GM19025 (cell line): ENCODE results near the gene SDHAF1.
"Not testable (repeated sequence)": the region's sequence is repeated elsewhere in the genome, so short reads cannot be mapped to it uniquely, and the experiment has no call there.

Source experiments
- ATAC-seq: cut with Tn5 transposase; IDR thresholded peaks from one replicate; pipeline ENCODE4 v1.9.1; 2021; ENCODE audit warnings: mild to moderate bottlenecking, low read depth, moderate library complexity; ENCODE audit not compliant: unreplicated experiment

SDHAF1 gene, protein sequence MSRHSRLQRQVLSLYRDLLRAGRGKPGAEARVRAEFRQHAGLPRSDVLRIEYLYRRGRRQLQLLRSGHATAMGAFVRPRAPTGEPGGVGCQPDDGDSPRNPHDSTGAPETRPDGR

DNA sequence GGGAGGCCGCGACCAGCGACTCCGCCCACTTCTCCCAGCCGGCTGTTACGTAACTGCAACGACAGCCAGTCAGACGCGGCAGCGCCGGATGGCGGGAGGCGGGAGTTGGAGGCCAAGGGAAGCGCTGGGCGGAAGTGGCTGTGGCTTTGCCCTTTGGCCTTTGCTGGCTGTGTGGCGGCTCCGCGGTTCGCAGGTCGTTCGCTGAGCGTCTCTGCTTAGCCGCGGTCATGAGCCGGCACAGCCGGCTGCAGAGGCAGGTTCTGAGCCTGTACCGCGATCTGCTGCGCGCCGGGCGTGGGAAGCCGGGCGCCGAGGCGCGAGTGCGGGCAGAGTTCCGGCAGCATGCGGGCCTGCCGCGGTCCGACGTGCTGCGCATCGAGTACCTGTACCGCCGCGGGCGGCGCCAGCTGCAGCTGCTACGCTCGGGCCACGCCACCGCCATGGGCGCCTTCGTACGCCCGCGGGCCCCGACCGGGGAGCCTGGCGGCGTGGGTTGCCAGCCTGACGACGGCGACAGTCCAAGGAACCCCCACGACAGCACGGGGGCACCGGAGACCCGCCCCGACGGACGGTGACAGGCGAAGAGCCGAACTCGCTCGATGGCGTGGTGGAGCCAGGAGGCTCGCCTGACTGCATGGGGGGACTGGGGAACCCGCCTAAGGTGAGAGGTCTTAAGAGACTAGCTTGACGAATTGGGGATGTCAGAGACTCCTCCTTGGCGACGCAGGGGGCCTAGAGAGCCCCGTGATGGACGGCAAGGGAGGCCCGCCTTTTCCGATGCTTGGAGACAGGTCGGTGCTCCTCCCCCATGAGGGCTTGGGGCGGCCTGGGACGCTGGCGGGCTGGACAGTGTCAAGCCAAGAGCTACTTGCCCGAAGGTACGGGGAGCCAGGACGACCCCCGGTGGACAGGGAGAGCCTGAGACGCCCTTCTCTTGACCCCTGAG, at the start of gene SDHAF1:
Gene SDHAF1, plus strand, starts transcription at position 141 of the 946 bp plus-strand sequence. Its CDS starts 87 bp downstream, at position 228.
- peak; percentile 85 for ATAC-seq

DNA sequence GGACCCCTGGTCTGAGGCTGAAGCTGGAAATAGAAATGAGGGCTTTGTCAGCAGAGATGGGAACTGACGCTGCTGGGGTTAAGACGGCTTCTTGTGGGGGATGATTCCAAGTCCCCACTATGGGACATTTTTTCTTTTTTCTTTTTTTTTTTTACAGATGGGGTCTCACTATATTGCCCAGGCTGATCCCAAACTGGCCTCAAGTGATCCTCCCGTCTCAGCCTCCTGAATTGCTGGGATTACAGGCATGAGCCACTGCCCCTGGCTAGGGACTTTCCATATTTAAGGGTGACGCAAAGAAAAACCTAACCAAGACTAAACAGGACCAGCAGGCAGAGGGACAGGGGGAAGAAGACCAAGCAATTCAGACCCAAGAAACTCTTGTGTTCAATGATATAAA, 48.8 kb upstream of the SDHAF1 start:
- no peak for ATAC-seq

- ATAC-seq: no peak
Observed at GRCh38 chr19:35949131-35949530, 45.9 kb upstream of the SDHAF1 start.

- ATAC-seq: no peak
Observed at GRCh38 chr19:35955881-35956634, 38.9 kb upstream of the SDHAF1 start.

- ATAC-seq: not testable (repeated sequence)
Observed at GRCh38 chr19:35957411-35957810, 37.6 kb upstream of the SDHAF1 start.

DNA sequence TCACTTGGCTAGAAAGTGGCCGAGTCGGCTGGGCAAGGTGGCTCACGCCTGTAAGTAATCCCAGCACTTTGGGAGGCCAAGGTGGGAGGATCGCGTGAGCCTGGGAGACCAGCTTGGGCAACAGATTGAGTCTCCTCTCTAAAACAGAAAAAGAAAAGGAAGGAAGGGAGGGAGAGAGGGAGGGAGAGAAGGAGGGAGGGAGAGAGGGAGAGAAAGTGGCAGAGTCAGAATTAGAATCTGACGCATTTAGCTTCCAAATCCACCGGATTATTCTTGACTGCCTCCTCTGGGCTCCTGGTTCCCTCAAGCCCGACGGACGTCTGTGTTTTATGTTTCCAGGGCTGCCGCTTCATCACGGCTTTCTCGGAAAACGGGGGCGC, 36.3 kb upstream of the SDHAF1 start:
- ATAC-seq: no peak

- no peak for ATAC-seq
Observed at GRCh38 chr19:35959040-35959967, 35.7 kb upstream of the SDHAF1 start.

DNA sequence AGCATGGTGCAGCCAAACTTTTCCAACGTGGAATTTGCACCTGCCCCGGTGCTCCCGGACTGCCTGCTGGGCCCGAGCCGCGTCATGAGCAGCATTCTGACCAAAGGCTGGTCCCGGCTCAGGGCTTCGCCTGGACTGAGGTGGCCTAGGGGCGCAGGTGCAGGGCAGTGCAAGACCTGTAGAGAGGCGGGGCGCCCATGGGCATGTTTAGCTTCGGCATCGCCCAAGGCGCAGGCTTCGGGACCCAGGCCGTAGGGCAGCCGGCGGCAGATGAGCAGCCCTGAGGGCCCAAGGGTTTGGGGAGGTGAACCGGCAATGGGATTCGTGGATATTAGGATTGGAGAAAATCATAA, 35.0 kb upstream of the SDHAF1 start:
- ATAC-seq: no peak

GRCh38 chr19:35960432-35960972, 34.5 kb upstream of the SDHAF1 start:
- no peak for ATAC-seq

GRCh38 chr19:35963514-35963913, 31.5 kb upstream of the SDHAF1 start:
- no peak for ATAC-seq

DNA sequence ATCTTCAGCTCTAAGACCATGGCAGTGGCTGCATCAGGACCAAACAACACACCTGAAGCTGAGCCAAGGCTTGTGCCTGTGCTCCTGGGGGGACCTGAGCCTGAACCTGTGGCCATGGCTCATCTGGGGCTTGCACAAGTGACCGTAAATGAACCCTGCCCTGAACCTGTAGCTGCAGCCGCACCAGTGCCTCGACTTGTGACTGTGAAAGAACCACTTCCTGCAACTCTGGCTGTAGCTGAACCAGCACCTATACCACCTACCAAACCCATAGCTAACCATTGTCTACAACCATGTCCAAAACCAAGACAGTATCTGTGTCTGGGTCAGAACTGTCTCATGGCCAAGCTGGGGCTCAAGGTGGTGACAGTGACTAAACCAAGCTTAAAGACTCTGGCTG, 28.2 kb upstream of the SDHAF1 start:
- no peak for ATAC-seq

DNA sequence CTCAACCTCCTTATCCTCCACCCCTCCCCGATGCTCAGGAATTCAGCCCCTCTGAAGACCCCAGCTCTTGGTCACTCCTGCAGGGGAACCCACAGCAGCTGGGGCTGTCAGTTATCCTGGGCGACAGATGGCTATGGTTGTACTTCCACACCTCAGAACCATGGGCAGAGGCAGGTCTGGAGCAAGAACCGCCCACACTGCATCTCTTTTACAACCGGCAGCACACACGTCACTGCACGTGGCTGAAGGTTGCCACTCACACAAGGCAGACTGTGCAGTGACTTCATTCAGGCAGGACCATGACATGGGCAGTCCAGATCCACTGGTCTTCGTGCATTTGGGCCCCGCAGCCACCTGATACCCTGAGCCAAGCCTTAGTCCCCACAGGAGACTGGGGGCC, 21.5 kb upstream of the SDHAF1 start:
- no peak for ATAC-seq

GRCh38 chr19:35975608-35976214, 19.3 kb upstream of the SDHAF1 start:
- ATAC-seq: no peak

GRCh38 chr19:35977446-35978222, 17.4 kb upstream of the SDHAF1 start:
- ATAC-seq: no peak

DNA sequence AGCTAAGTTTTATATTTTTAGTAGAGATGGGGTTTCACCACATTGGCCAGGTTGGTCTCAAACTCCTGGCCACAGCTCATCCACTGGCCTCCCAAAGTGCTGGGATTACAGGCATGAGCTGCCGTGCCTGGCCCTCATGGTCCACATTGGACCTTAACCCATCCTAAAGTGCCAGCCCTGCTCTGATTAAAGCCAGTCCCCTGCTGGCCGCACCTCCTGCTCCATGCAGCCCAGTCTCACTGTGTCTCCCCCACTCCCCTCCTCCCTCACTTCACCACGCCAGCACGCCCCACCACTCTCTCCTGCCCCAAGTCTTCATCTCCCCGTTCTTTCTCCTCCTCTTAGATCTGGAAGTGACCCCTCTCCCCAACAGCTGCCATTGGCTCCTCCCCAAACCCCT, 16.7 kb upstream of the SDHAF1 start:
- ATAC-seq: no peak

DNA sequence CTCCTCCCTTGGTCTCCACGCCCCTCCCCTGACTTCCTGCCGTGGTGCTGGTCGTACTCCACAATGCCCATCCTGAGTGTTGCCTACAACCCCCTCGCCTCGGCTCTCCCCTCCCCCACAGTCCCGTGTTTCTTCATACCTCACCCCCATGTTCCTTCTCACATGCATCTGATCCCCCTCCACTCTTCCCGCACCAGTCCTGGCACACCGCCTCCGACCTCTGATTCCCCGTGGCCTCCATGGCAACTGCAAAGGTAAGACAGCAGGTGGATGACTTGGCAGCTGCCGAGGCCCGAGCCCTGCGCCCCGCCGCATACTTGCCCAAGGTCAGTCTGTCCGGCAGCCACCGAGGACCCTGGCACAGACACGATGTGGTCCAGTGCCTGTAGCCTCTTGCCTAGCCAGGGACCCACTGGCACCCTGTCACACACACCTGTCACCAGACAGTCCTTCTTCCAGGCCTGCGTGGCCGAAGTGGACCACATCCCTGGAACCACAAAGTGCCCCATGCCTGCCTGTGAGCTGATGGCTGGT, 16.1 kb upstream of the SDHAF1 start:
- ATAC-seq: no peak

DNA sequence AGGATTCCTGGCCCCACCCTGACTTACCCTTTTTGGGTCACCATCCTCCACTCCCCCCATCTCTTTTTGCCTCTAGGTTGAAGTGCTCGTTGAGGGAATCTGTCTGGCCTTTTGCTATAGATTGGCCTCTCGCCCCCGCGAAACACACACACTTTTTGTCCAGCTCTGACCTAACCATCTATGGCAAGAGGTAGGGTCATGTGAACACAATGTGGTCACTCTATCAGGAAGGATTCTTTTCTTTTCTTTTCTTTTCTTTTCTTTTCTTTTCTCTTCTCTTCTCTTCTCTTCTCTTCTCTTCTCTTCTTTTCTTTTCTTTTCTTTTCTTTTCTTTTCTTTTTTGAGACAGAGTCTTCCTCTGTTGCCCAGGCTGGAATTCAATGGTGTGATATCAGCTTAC, 14.0 kb upstream of the SDHAF1 start:
- ATAC-seq: not testable (repeated sequence)

DNA sequence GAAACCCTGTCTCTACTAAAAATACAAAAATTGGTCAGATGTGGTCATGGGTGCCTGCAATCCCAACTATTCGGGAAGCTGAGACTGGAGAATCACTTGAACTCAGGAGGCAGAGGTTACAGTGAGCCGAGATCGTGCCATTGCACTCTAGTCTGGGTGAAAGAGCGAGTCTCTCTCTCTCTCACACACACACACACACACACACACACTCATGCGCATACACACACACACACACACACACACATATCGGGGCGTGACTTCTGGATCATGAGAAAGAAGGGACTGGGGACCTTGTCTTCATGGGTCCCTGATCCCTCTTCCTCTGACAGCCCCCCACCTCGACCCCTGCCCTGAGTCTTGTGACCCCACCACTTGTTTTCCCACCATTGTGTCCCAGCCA, 11.8 kb upstream of the SDHAF1 start:
- no peak for ATAC-seq

GRCh38 chr19:35986111-35986510, 8.9 kb upstream of the SDHAF1 start:
- no peak for ATAC-seq
